OCI-LY7 (cell line): Measurements from ENCODE around the gene TTC28. TPM values are rescaled to one million over a fixed set of nuclear protein-coding genes. Genes with fewer than 3 reads are reported as not detected.

Experiments
- BruUV-seq: library from RNA; stranded (reverse); fragments of 400-500 nt; replicated peaks from 2 replicates; lab custom pipeline; 2021; lab: Mats Ljungman, UMichigan
- CTCF ChIA-PET: fragments of 300-600 bp; sonication (Branson Sonifier 250); formaldehyde crosslinking; loops from one replicate; lab custom pipeline; 2022; ENCODE audit warnings: antibody characterized with exemption; ENCODE audit not compliant: unreplicated experiment; lab: Charles Lee
- POLR2A ChIA-PET: fragments of 300-600 bp; sonication (Branson Sonifier 250); formaldehyde crosslinking; loops from one replicate; lab custom pipeline; 2022; ENCODE audit warnings: antibody characterized with exemption; lab: Charles Lee
- DNase-seq: peaks from one replicate; pipeline ENCODE4 v3.0.0-alpha.2; 2015; ENCODE audit warnings: low spot score
- H2AFZ ChIP-seq: fragments of 200-600 bp; sonication (generic), shearing (Covaris generic); 2 replicates; pipeline ENCODE4 v1.6.1; 2014; ENCODE audit warnings: mild to moderate bottlenecking, antibody characterized with exemption, low read length, moderate library complexity
- H3K27ac ChIP-seq: fragments of 200-600 bp; sonication (generic); 2 replicates; pipeline ENCODE4 v1.5.1; 2014; ENCODE audit warnings: mixed run types, low read depth, mild to moderate bottlenecking, moderate library complexity, low read length, inconsistent platforms; ENCODE audit not compliant: poor library complexity, severe bottlenecking
- H3K36me3 ChIP-seq: fragments of 200-600 bp; sonication (generic); 2 replicates; pipeline ENCODE4 v1.6.1; 2014; ENCODE audit warnings: mild to moderate bottlenecking, antibody characterized with exemption, low read length, moderate library complexity, mixed read lengths; ENCODE audit not compliant: insufficient read depth
- H3K4me1 ChIP-seq: fragments of 200-600 bp; sonication (generic); 2 replicates; pipeline ENCODE4 v1.5.1; 2014; ENCODE audit warnings: mild to moderate bottlenecking, low read length; ENCODE audit not compliant: insufficient read depth, poor library complexity, severe bottlenecking
- H3K4me2 ChIP-seq: fragments of 200-600 bp; sonication (generic); 2 replicates; pipeline ENCODE4 v1.6.1; 2014; ENCODE audit warnings: mild to moderate bottlenecking, low read length
- H3K4me3 ChIP-seq: fragments of 200-600 bp; sonication (generic); 2 replicates; pipeline ENCODE4 v1.5.1; 2014; ENCODE audit warnings: mild to moderate bottlenecking, low read depth, low read length; ENCODE audit not compliant: poor library complexity, severe bottlenecking
- H3K79me2 ChIP-seq: fragments of 200-600 bp; sonication (generic); 2 replicates; pipeline ENCODE4 v1.6.1; 2016; ENCODE audit warnings: low read depth, mild to moderate bottlenecking, low read length, moderate library complexity, mixed read lengths; ENCODE audit not compliant: insufficient read depth
- H3K9me2 ChIP-seq: fragments of 200-600 bp; sonication (generic); 2 replicates; pipeline ENCODE4 v1.6.1; 2016; ENCODE audit warnings: mild to moderate bottlenecking, low read length, mixed read lengths; ENCODE audit not compliant: insufficient read depth
- H3K9me3 ChIP-seq: fragments of 200-600 bp; sonication (generic); 2 replicates; pipeline ENCODE4 v1.6.1; 2014; ENCODE audit warnings: mild to moderate bottlenecking, mixed run types, low read length, mixed read lengths
- H4K20me1 ChIP-seq: fragments of 200-600 bp; sonication (generic); 2 replicates; pipeline ENCODE4 v1.6.1; 2014; ENCODE audit warnings: mild to moderate bottlenecking, antibody characterized with exemption, low read length, moderate library complexity, mixed read lengths; ENCODE audit not compliant: insufficient read depth
- EZH2phosphoT487 ChIP-seq: fragments of 200-600 bp; sonication (generic); IDR thresholded peaks from 2 replicates; pipeline ENCODE4 v1.6.1; 2018; ENCODE audit warnings: low read depth, borderline replicate concordance, mild to moderate bottlenecking, mixed run types, antibody characterized with exemption, low read length, moderate library complexity, mixed read lengths
- intact Hi-C: fragments of 100-400 bp; cut with micrococcal nuclease; formaldehyde crosslinking; loops from one replicate; pipeline ENCODE4 v1.10.0; 2022; ENCODE audit not compliant: unreplicated experiment
- total RNA-seq, 2 experiments: library from RNA; depleted of rRNA in 1 of 2; stranded (reverse); fragments of >200 nt in 1 of 2; shearing (Covaris generic) in 1 of 2; gene quantifications; 2 replicates each; pipeline ENCODE4 v1.2.3, GENCODE V29; 2014 to 2022
- TF ChIP-seq, protein P1 (sequence below): fragments of 200-600 bp; sonication (generic); conservative IDR thresholded peaks from 2 replicates; pipeline ENCODE4 v1.5.1; 2014; ENCODE audit warnings: mild to moderate bottlenecking, antibody characterized with exemption, low read length, moderate library complexity, mixed read lengths

Gene TTC28
- total RNA-seq, 2 experiments from 2014 or later, result under 0.01 to 0.55 TPM

GRCh38 chr22:28402060-28402459, 277.6 kb downstream of the TTC28 start:
- H3K9me3 ChIP-seq, result no peaks in the 10 kb centered on the region
- BruUV-seq, result no TSS peak
- H3K27ac ChIP-seq, result no peak overlapping the region
- H3K36me3 ChIP-seq, result no peaks in the 10 kb centered on the region
- no peak for TF ChIP-seq EZH2phosphoT487
- TF ChIP-seq, protein P1, sequence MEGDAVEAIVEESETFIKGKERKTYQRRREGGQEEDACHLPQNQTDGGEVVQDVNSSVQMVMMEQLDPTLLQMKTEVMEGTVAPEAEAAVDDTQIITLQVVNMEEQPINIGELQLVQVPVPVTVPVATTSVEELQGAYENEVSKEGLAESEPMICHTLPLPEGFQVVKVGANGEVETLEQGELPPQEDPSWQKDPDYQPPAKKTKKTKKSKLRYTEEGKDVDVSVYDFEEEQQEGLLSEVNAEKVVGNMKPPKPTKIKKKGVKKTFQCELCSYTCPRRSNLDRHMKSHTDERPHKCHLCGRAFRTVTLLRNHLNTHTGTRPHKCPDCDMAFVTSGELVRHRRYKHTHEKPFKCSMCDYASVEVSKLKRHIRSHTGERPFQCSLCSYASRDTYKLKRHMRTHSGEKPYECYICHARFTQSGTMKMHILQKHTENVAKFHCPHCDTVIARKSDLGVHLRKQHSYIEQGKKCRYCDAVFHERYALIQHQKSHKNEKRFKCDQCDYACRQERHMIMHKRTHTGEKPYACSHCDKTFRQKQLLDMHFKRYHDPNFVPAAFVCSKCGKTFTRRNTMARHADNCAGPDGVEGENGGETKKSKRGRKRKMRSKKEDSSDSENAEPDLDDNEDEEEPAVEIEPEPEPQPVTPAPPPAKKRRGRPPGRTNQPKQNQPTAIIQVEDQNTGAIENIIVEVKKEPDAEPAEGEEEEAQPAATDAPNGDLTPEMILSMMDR, result no peak
- no peak overlapping the region for H2AFZ ChIP-seq
- H3K4me2 ChIP-seq, result no peak overlapping the region
- no peak for DNase-seq
- ChIA-PET POLR2A (no interaction called here), CTCF (no interaction called here)
- no peaks in the 10 kb centered on the region for H3K4me1 ChIP-seq
- no peak overlapping the region for H3K4me3 ChIP-seq
- no peaks in the 10 kb centered on the region for H4K20me1 ChIP-seq
- no peaks in the 10 kb centered on the region for H3K9me2 ChIP-seq
- intact Hi-C loops, result no loop called here
- H3K79me2 ChIP-seq, result no peaks in the 10 kb centered on the region

DNA sequence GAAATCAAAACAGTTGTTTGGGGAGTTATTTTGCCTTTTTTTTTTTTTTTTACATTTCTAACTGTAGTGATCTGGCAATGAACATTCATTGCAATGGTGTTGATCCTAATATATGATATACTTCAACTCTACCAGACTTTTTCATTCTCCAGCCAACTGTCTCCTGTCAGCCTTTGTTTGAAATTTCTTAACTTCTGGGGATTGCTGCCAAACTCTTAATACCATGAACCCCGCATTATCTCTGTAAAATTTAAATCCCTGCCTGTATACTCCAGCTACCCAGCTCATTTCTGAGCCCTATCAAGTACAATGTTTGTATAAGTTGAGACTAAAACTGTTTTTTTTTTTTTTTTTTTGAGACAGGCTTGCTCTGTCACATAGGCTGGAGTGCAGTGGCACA, 280.7 kb downstream of the TTC28 start:
- ChIA-PET CTCF (interaction anchor here (0.6 kb wide), 1 partner anchor 121 kb away, joined by 3 read pairs; no protein-coding TSS in a partner anchor), POLR2A (no interaction called here)
- no peak for TF ChIP-seq EZH2phosphoT487
- TF ChIP-seq, protein P1, result no peak
- Histone ChIP-seq H3K36me3 (no peaks in the 10 kb centered on the region), H3K9me3 (no peaks in the 10 kb centered on the region), H3K4me2 (no peak overlapping the region), H2AFZ (no peak overlapping the region), H4K20me1 (no peaks in the 10 kb centered on the region), H3K9me2 (no peaks in the 10 kb centered on the region), H3K27ac (no peak overlapping the region), H3K79me2 (no peaks in the 10 kb centered on the region), H3K4me1 (no peaks in the 10 kb centered on the region), H3K4me3 (no peak overlapping the region)
- intact Hi-C loops, result no loop called here
- BruUV-seq, result no TSS peak
- no peak for DNase-seq

DNA sequence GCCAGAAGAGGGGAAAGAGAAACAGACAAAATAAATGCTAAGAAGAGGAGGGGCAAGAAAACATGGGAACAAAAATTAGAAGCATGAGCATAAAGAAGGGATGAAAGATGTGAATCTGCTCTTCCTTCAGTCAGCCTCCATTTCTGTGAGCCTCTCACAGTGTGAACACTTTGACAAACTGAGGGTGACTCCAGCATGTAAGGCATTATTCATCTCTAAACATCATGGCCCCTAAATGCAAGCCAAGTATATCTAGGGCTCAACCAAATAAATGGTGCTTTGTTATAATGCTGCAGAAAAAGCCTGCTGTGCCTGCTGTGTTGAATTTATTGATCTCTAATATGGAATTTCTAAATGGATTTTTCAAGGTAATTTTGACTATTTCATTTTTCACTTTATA, 281.3 kb downstream of the TTC28 start:
- TF ChIP-seq, protein P1, result no peak
- TF ChIP-seq EZH2phosphoT487, result no peak
- no peak overlapping the region for H3K4me3 ChIP-seq
- no peaks in the 10 kb centered on the region for H4K20me1 ChIP-seq
- H2AFZ ChIP-seq, result no peak overlapping the region
- H3K79me2 ChIP-seq, result no peaks in the 10 kb centered on the region
- DNase-seq, result no peak
- POLR2A ChIA-PET, result no interaction called here
- no peak overlapping the region for H3K4me2 ChIP-seq
- H3K4me1 ChIP-seq, result no peaks in the 10 kb centered on the region
- no peaks in the 10 kb centered on the region for H3K36me3 ChIP-seq
- intact Hi-C loops, result no loop called here
- H3K9me2 ChIP-seq, result no peaks in the 10 kb centered on the region
- no peaks in the 10 kb centered on the region for H3K9me3 ChIP-seq
- CTCF ChIA-PET, result no interaction called here
- no TSS peak for BruUV-seq
- no peak overlapping the region for H3K27ac ChIP-seq
